Mucosa of stomach (tissue), 1 donor: Measurements from ENCODE around the gene MBD3L2B.

Source experiments
- H3K27me3 ChIP-seq: one replicate; pipeline ENCODE4 v1.7.0; 2013; ENCODE audit warnings: mild to moderate bottlenecking, low read length; ENCODE audit not compliant: control insufficient read depth, insufficient read depth
- H3K36me3 ChIP-seq: one replicate; pipeline ENCODE4 v1.7.0; 2013; ENCODE audit warnings: low read length; ENCODE audit not compliant: control insufficient read depth, insufficient read depth
- H3K4me1 ChIP-seq: one replicate; pipeline ENCODE4 v1.7.0; 2013; ENCODE audit warnings: mild to moderate bottlenecking, low read length; ENCODE audit not compliant: control insufficient read depth, insufficient read depth
- H3K4me3 ChIP-seq: one replicate; pipeline ENCODE4 v1.7.0; 2013; ENCODE audit warnings: low read length
- H3K9ac ChIP-seq: one replicate; pipeline ENCODE4 v1.7.0; 2013; ENCODE audit warnings: mild to moderate bottlenecking, low read length, moderate library complexity
- H3K9me3 ChIP-seq: one replicate; pipeline ENCODE4 v1.7.0; 2013; ENCODE audit warnings: mild to moderate bottlenecking, low read length, moderate library complexity; ENCODE audit not compliant: control insufficient read depth
- donor health status: Pancreatic carcinoma.

MBD3L2B gene

GRCh38 chr19:6976197-6976596 lies 45.0 kb downstream of the MBD3L2B start:
- Histone ChIP-seq H3K4me1 (no peaks in the 10 kb centered on the region), H3K9ac (no peak overlapping the region), H3K9me3 (no peaks in the 10 kb centered on the region), H3K4me3 (no peak overlapping the region), H3K36me3 (no peaks in the 10 kb centered on the region), H3K27me3 (no peaks in the 10 kb centered on the region)

GRCh38 chr19:6971366-6971765 lies 49.9 kb downstream of the MBD3L2B start:
- H3K9ac ChIP-seq = no peak overlapping the region
- no peaks in the 10 kb centered on the region for H3K27me3 ChIP-seq
- no peak overlapping the region for H3K4me3 ChIP-seq
- no peaks in the 10 kb centered on the region for H3K9me3 ChIP-seq
- no peaks in the 10 kb centered on the region for H3K36me3 ChIP-seq
- no peaks in the 10 kb centered on the region for H3K4me1 ChIP-seq

- Histone ChIP-seq H3K4me3 (no peak overlapping the region), H3K9me3 (no peaks in the 10 kb centered on the region), H3K36me3 (no peaks in the 10 kb centered on the region), H3K9ac (no peak overlapping the region), H3K4me1 (no peaks in the 10 kb centered on the region), H3K27me3 (no peaks in the 10 kb centered on the region)
These were observed 50.8 kb downstream of the MBD3L2B start for GRCh38 chr19:6970443-6970842.

GRCh38 chr19:6970021-6970420 lies 51.2 kb downstream of the MBD3L2B start:
- no peaks in the 10 kb centered on the region for H3K4me1 ChIP-seq
- H3K27me3 ChIP-seq = no peaks in the 10 kb centered on the region
- no peaks in the 10 kb centered on the region for H3K9me3 ChIP-seq
- H3K4me3 ChIP-seq = no peak overlapping the region
- H3K36me3 ChIP-seq = no peaks in the 10 kb centered on the region
- H3K9ac ChIP-seq = no peak overlapping the region

GRCh38 chr19:6969490-6969889 lies 51.7 kb downstream of the MBD3L2B start:
- Histone ChIP-seq H3K27me3 (no peaks in the 10 kb centered on the region), H3K36me3 (no peaks in the 10 kb centered on the region), H3K9ac (no peak overlapping the region), H3K4me3 (no peak overlapping the region), H3K9me3 (no peaks in the 10 kb centered on the region), H3K4me1 (no peaks in the 10 kb centered on the region)
